ENCODE measurements around the gene KCNJ12.
"Not testable (repeated sequence)": the region's sequence is repeated elsewhere in the genome, so short reads cannot be mapped to it uniquely, and the experiment has no call there.

KCNJ12 gene

GRCh38 chr17:21455761-21456160 lies 79.6 kb downstream of the KCNJ12 start:
- no peak overlapping the region for H3K27ac ChIP-seq (ENCODE audit: low read depth, low read length, severe bottlenecking)
- no peaks in the 10 kb centered on the region for H3K36me3 ChIP-seq (ENCODE audit: control insufficient read depth, insufficient read depth, low read length)
- no peak overlapping the region for H3K4me3 ChIP-seq (ENCODE audit: extremely low read depth, insufficient read depth, low read length, poor library complexity, severe bottlenecking)
- H3K9me3 ChIP-seq (ENCODE audit: control insufficient read depth, low read length) = no peaks in the 10 kb centered on the region
- 85% methylated on average over 5 to 6 of the region's 6 CpGs for WGBS, 2 experiments (ENCODE audit: insufficient coverage in 2 of 2)
- no peaks in the 10 kb centered on the region for H3K4me1 ChIP-seq (ENCODE audit: control insufficient read depth, insufficient read depth, low read length, poor library complexity, severe bottlenecking)

GRCh38 chr17:21456449-21456848 lies 80.3 kb downstream of the KCNJ12 start:
- H3K4me1 ChIP-seq (ENCODE audit: control insufficient read depth, insufficient read depth, low read length, poor library complexity, severe bottlenecking); H3K9me3 ChIP-seq (ENCODE audit: control insufficient read depth, low read length); H3K4me3 ChIP-seq (ENCODE audit: extremely low read depth, insufficient read depth, low read length, poor library complexity, severe bottlenecking); H3K27ac ChIP-seq (ENCODE audit: low read depth, low read length, severe bottlenecking); H3K36me3 ChIP-seq (ENCODE audit: control insufficient read depth, insufficient read depth, low read length): not testable (repeated sequence)
- whole genome bisulfite sequencing, 2 experiments (ENCODE audit: insufficient coverage in 2 of 2) = 63 to 69% methylated on average over 1 to 2 of the region's 5 CpGs

GRCh38 chr17:21457051-21458026 lies 81.2 kb downstream of the KCNJ12 start:
- H3K36me3 ChIP-seq (ENCODE audit: control insufficient read depth, insufficient read depth, low read length) = no peaks in the 10 kb centered on the region
- WGBS, 2 experiments (ENCODE audit: insufficient coverage in 2 of 2) = 16 to 28% methylated on average over 24 to 27 of the region's 36 CpGs
- no peak overlapping the region for H3K4me3 ChIP-seq (ENCODE audit: extremely low read depth, insufficient read depth, low read length, poor library complexity, severe bottlenecking)
- H3K9me3 ChIP-seq (ENCODE audit: control insufficient read depth, low read length) = no peaks in the 10 kb centered on the region
- H3K4me1 ChIP-seq (ENCODE audit: control insufficient read depth, insufficient read depth, low read length, poor library complexity, severe bottlenecking) = no peaks in the 10 kb centered on the region
- H3K27ac ChIP-seq (ENCODE audit: low read depth, low read length, severe bottlenecking) = no peak overlapping the region

- Histone ChIP-seq H3K36me3 (ENCODE audit: control insufficient read depth, insufficient read depth, low read length) (no peaks in the 10 kb centered on the region), H3K4me3 (ENCODE audit: extremely low read depth, insufficient read depth, low read length, poor library complexity, severe bottlenecking) (no peak overlapping the region), H3K27ac (ENCODE audit: low read depth, low read length, severe bottlenecking) (no peak overlapping the region), H3K4me1 (ENCODE audit: control insufficient read depth, insufficient read depth, low read length, poor library complexity, severe bottlenecking) (no peaks in the 10 kb centered on the region), H3K9me3 (ENCODE audit: control insufficient read depth, low read length) (no peaks in the 10 kb centered on the region)
- WGBS, 2 experiments (ENCODE audit: insufficient coverage in 2 of 2) = 39 to 41% methylated on average over 6 to 7 of the region's 7 CpGs
Measured at GRCh38 chr17:21458054-21458453, 81.9 kb downstream of the KCNJ12 start.

- 85 to 94% methylated on average over 4 to 8 of the region's 8 CpGs for WGBS, 2 experiments (ENCODE audit: insufficient coverage in 2 of 2)
- Histone ChIP-seq H3K4me3 (ENCODE audit: extremely low read depth, insufficient read depth, low read length, poor library complexity, severe bottlenecking) (no peak overlapping the region), H3K9me3 (ENCODE audit: control insufficient read depth, low read length) (no peaks in the 10 kb centered on the region), H3K36me3 (ENCODE audit: control insufficient read depth, insufficient read depth, low read length) (no peaks in the 10 kb centered on the region), H3K4me1 (ENCODE audit: control insufficient read depth, insufficient read depth, low read length, poor library complexity, severe bottlenecking) (peaks cover 6% of the 10 kb centered on the region), H3K27ac (ENCODE audit: low read depth, low read length, severe bottlenecking) (no peak overlapping the region)
Measured at GRCh38 chr17:21459536-21459935, 83.4 kb downstream of the KCNJ12 start.

- whole genome bisulfite sequencing, 2 experiments (ENCODE audit: insufficient coverage in 2 of 2) = 82 to 87% methylated on average over 4 of the region's 6 CpGs
- Histone ChIP-seq H3K9me3 (ENCODE audit: control insufficient read depth, low read length) (no peaks in the 10 kb centered on the region), H3K36me3 (ENCODE audit: control insufficient read depth, insufficient read depth, low read length) (no peaks in the 10 kb centered on the region), H3K4me1 (ENCODE audit: control insufficient read depth, insufficient read depth, low read length, poor library complexity, severe bottlenecking) (peaks cover 6% of the 10 kb centered on the region), H3K4me3 (ENCODE audit: extremely low read depth, insufficient read depth, low read length, poor library complexity, severe bottlenecking) (no peak overlapping the region), H3K27ac (ENCODE audit: low read depth, low read length, severe bottlenecking) (no peak overlapping the region)
Measured at GRCh38 chr17:21460358-21460757, 84.2 kb downstream of the KCNJ12 start.

GRCh38 chr17:21462237-21462636 lies 86.1 kb downstream of the KCNJ12 start:
- WGBS, 2 experiments (ENCODE audit: insufficient coverage in 2 of 2) = 76 to 86% methylated on average over 6 of the region's 8 CpGs
- Histone ChIP-seq H3K36me3 (ENCODE audit: control insufficient read depth, insufficient read depth, low read length) (no peaks in the 10 kb centered on the region), H3K27ac (ENCODE audit: low read depth, low read length, severe bottlenecking) (no peak overlapping the region), H3K4me1 (ENCODE audit: control insufficient read depth, insufficient read depth, low read length, poor library complexity, severe bottlenecking) (peaks cover 6% of the 10 kb centered on the region), H3K9me3 (ENCODE audit: control insufficient read depth, low read length) (no peaks in the 10 kb centered on the region), H3K4me3 (ENCODE audit: extremely low read depth, insufficient read depth, low read length, poor library complexity, severe bottlenecking) (no peak overlapping the region)

GRCh38 chr17:21463204-21463661 lies 87.1 kb downstream of the KCNJ12 start:
- Histone ChIP-seq H3K4me1 (ENCODE audit: control insufficient read depth, insufficient read depth, low read length, poor library complexity, severe bottlenecking) (peaks cover 6% of the 10 kb centered on the region), H3K27ac (ENCODE audit: low read depth, low read length, severe bottlenecking) (no peak overlapping the region), H3K4me3 (ENCODE audit: extremely low read depth, insufficient read depth, low read length, poor library complexity, severe bottlenecking) (no peak overlapping the region), H3K9me3 (ENCODE audit: control insufficient read depth, low read length) (no peaks in the 10 kb centered on the region), H3K36me3 (ENCODE audit: control insufficient read depth, insufficient read depth, low read length) (no peaks in the 10 kb centered on the region)
- 76 to 81% methylated on average over 10 of the region's 11 CpGs for WGBS, 2 experiments (ENCODE audit: insufficient coverage in 2 of 2)

- no peak overlapping the region for H3K27ac ChIP-seq (ENCODE audit: low read depth, low read length, severe bottlenecking)
- WGBS, 2 experiments (ENCODE audit: insufficient coverage in 2 of 2) = 11 to 13% methylated on average over 34 to 42 of the region's 48 CpGs
- H3K9me3 ChIP-seq (ENCODE audit: control insufficient read depth, low read length) = no peaks in the 10 kb centered on the region
- H3K4me3 ChIP-seq (ENCODE audit: extremely low read depth, insufficient read depth, low read length, poor library complexity, severe bottlenecking) = peak overlapping the region; percentile 18
- no peaks in the 10 kb centered on the region for H3K36me3 ChIP-seq (ENCODE audit: control insufficient read depth, insufficient read depth, low read length)
- peaks cover 6% of the 10 kb centered on the region for H3K4me1 ChIP-seq (ENCODE audit: control insufficient read depth, insufficient read depth, low read length, poor library complexity, severe bottlenecking)
Measured at GRCh38 chr17:21463779-21464407, 87.7 kb downstream of the KCNJ12 start.

GRCh38 chr17:21464611-21465021 lies 88.5 kb downstream of the KCNJ12 start:
- Histone ChIP-seq H3K36me3 (ENCODE audit: control insufficient read depth, insufficient read depth, low read length) (no peaks in the 10 kb centered on the region), H3K9me3 (ENCODE audit: control insufficient read depth, low read length) (no peaks in the 10 kb centered on the region), H3K4me3 (ENCODE audit: extremely low read depth, insufficient read depth, low read length, poor library complexity, severe bottlenecking) (no peak overlapping the region), H3K4me1 (ENCODE audit: control insufficient read depth, insufficient read depth, low read length, poor library complexity, severe bottlenecking) (peaks cover 6% of the 10 kb centered on the region), H3K27ac (ENCODE audit: low read depth, low read length, severe bottlenecking) (no peak overlapping the region)
- WGBS, 2 experiments (ENCODE audit: insufficient coverage in 2 of 2) = 43 to 61% methylated on average over 11 of the region's 12 CpGs

- no peaks in the 10 kb centered on the region for H3K9me3 ChIP-seq (ENCODE audit: control insufficient read depth, low read length)
- H3K4me1 ChIP-seq (ENCODE audit: control insufficient read depth, insufficient read depth, low read length, poor library complexity, severe bottlenecking) = peaks cover 6% of the 10 kb centered on the region
- WGBS, 2 experiments (ENCODE audit: insufficient coverage in 2 of 2) = 95 to 97% methylated on average over 7 to 10 of the region's 11 CpGs
- H3K27ac ChIP-seq (ENCODE audit: low read depth, low read length, severe bottlenecking) = no peak overlapping the region
- H3K36me3 ChIP-seq (ENCODE audit: control insufficient read depth, insufficient read depth, low read length) = no peaks in the 10 kb centered on the region
- no peak overlapping the region for H3K4me3 ChIP-seq (ENCODE audit: extremely low read depth, insufficient read depth, low read length, poor library complexity, severe bottlenecking)
Measured at GRCh38 chr17:21466550-21466949, 90.4 kb downstream of the KCNJ12 start.

Data from mesodermal cell (in vitro differentiated cells).